ENCODE data around the gene TEX30. TPM values are rescaled to one million over a fixed set of nuclear protein-coding genes. Genes with fewer than 3 reads are reported as not detected.

Gene TEX30
- total and polyA plus RNA-seq, 2 of the 4 experiments (the other 2 are of a cell fraction): 8.1 to 10.4 TPM

GRCh38 chr13:102742506-102742905, 31.1 kb downstream of the TEX30 start:
- Histone ChIP-seq H2BK20ac (ENCODE audit: low read depth, low read length) (no peak overlapping the region), H3K56ac (ENCODE audit: extremely low read depth, insufficient read depth, low read length) (no peak overlapping the region), H2AK9ac (replicated peaks; ENCODE audit: low read depth, low read length, poor library complexity) (no peak overlapping the region), H3K4me2 (ENCODE audit: low read depth, low read length) (no peak overlapping the region), H4K8ac (ENCODE audit: low read depth in 2 of 2, low read length in 2 of 2) (no peak overlapping the region), H3K14ac (replicated peaks; ENCODE audit: low read depth, low read length) (no peak overlapping the region), H2BK15ac (ENCODE audit: low read depth, low read length) (no peak overlapping the region), H3K9ac (ENCODE audit: low read depth, low read length) (no peak overlapping the region), H3K9me3 (ENCODE audit: control insufficient read depth, insufficient read depth, low read length) (0 out of 2 replicates have a peak, but pooled peaks cover 2% of the 10 kb centered on the region), H3K18ac (ENCODE audit: low read depth, low read length) (no peak overlapping the region), H2AFZ (replicated peaks; ENCODE audit: low read length, poor library complexity) (no peak overlapping the region), H2AK5ac (ENCODE audit: low read depth, low read length) (no peak overlapping the region), H3K27ac (ENCODE audit: insufficient read depth, low read length) (no peak overlapping the region), H4K5ac (ENCODE audit: low read depth, low read length) (no peak overlapping the region), H3K27me3 (ENCODE audit: control insufficient read depth, insufficient read depth, low read length) (peaks cover 1% of the 10 kb centered on the region; the same call in 1 of the 2 replicates), H3K4ac (ENCODE audit: low read depth, low read length) (no peak overlapping the region), H3K4me1 (ENCODE audit: control insufficient read depth, insufficient read depth, low read length) (no peaks in the 10 kb centered on the region), H2BK5ac (ENCODE audit: low read depth, low read length, poor library complexity, severe bottlenecking) (no peak overlapping the region), H4K20me1 (ENCODE audit: insufficient read depth, low read length) (no peaks in the 10 kb centered on the region), H3K4me3 (ENCODE audit: insufficient read depth, low read depth, low read length) (no peak overlapping the region), H3K23ac (ENCODE audit: low read depth, low read length) (no peak overlapping the region), H4K91ac (ENCODE audit: insufficient read depth, low read depth, low read length) (no peak overlapping the region), H2BK120ac (ENCODE audit: low read depth, low read length) (no peak overlapping the region), H3K36me3 (ENCODE audit: control insufficient read depth, insufficient read depth, low read length) (no peaks in the 10 kb centered on the region), H3K79me1 (ENCODE audit: low read depth in 1 of 2, low read length in 2 of 2) (no peaks in the 10 kb centered on the region), H3K9me1 (ENCODE audit: insufficient read depth, low read length) (no peaks in the 10 kb centered on the region)
- TF ChIP-seq SMC3 (IDR thresholded peaks at IDR 0.05; ENCODE audit: low read depth, low read length): no peak
- no peak for TF ChIP-seq MXI1 (IDR thresholded peaks at IDR 0.05; ENCODE audit: borderline replicate concordance, low read depth, low read length)
- no peak for TF ChIP-seq CTCF (conservative IDR thresholded peaks at IDR 0.05; ENCODE audit: low read depth, low read length)
- no peak for TF ChIP-seq FOS (IDR thresholded peaks at IDR 0.05; ENCODE audit: low read depth, low read length)
- TF ChIP-seq MAZ (IDR thresholded peaks at IDR 0.05; ENCODE audit: borderline replicate concordance, low read depth, low read length): no peak
- no peak for TF ChIP-seq MAFK (IDR thresholded peaks at IDR 0.05; ENCODE audit: low read depth, low read length)
- no peak for TF ChIP-seq POLR2A (IDR thresholded peaks at IDR 0.05; ENCODE audit: low read depth, low read length)
- no peak for TF ChIP-seq CHD1 (IDR thresholded peaks at IDR 0.05; ENCODE audit: low read depth, low read length)
- no peak for TF ChIP-seq CEBPB (IDR thresholded peaks at IDR 0.05; ENCODE audit: low read depth, low read length)
- no peak for TF ChIP-seq NFE2L2 (IDR thresholded peaks at IDR 0.05; ENCODE audit: low read depth, low read length)
- TF ChIP-seq RFX5 (IDR thresholded peaks at IDR 0.05; ENCODE audit: low read depth, low read length): no peak
- TF ChIP-seq BHLHE40 (IDR thresholded peaks at IDR 0.05; ENCODE audit: low read depth, low read length): no peak
- TF ChIP-seq ELK1 (IDR thresholded peaks at IDR 0.05; ENCODE audit: borderline replicate concordance, low read depth, low read length): no peak
- no peak for TF ChIP-seq RCOR1 (IDR thresholded peaks at IDR 0.05; ENCODE audit: insufficient replicate concordance, low read length)
- no peak for TF ChIP-seq USF2 (IDR thresholded peaks at IDR 0.05; ENCODE audit: low read depth, low read length)
- TF ChIP-seq RAD21 (IDR thresholded peaks at IDR 0.05; ENCODE audit: low read length): no peak
- ATAC-seq (ENCODE audit: low read depth) (no peak), DNase-seq (no peak)
- dilution Hi-C loops (cut with HindIII; ENCODE audit: low sequenced_read_pairs, unreplicated experiment) (no loop called here), in situ Hi-C loops (cut with MboI; ENCODE audit: low sequenced_read_pairs) (no loop called here), intact Hi-C loops (cut with micrococcal nuclease) (no loop called here)
- no TSS peak for BruUV-seq (replicated peaks)
- ChIA-PET CTCF (no interaction called here), POLR2A (ENCODE audit: unreplicated experiment) (no interaction called here)
